Mesodermal cell (in vitro differentiated cells): ENCODE data around the gene RNF141.

ENCODE experiments used
- H3K27ac ChIP-seq: 2 replicates; pipeline ENCODE4 v1.7.0; 2013; ENCODE audit warnings: mild to moderate bottlenecking, low read depth, low read length, moderate library complexity; ENCODE audit not compliant: severe bottlenecking
- H3K36me3 ChIP-seq: 2 replicates; pipeline ENCODE4 v1.7.1; 2013; ENCODE audit warnings: mild to moderate bottlenecking, low read length, moderate library complexity; ENCODE audit not compliant: control insufficient read depth, insufficient read depth
- H3K4me1 ChIP-seq: one replicate; pipeline ENCODE4 v1.7.1; 2013; ENCODE audit warnings: mild to moderate bottlenecking, low read length; ENCODE audit not compliant: insufficient read depth, control insufficient read depth, poor library complexity, severe bottlenecking
- H3K4me3 ChIP-seq: 2 replicates; pipeline ENCODE4 v1.7.0; 2013; ENCODE audit warnings: low read length, control low read depth, mild to moderate bottlenecking; ENCODE audit not compliant: insufficient read depth, poor library complexity, severe bottlenecking; ENCODE audit errors: extremely low read depth
- H3K9me3 ChIP-seq: 2 replicates; pipeline ENCODE4 v1.7.1; 2013; ENCODE audit warnings: mild to moderate bottlenecking, low read length, moderate library complexity; ENCODE audit not compliant: control insufficient read depth
- WGBS, 2 experiments: methylation state at CpG; one replicate each; pipeline ENCODE4 v1.1.5; 2013; ENCODE audit warnings: missing lambda C conversion rate in 2 of 2; ENCODE audit not compliant: insufficient coverage in 2 of 2; 5-methylcytosine and 5-hydroxymethylcytosine counted together

RNF141 gene

GRCh38 chr11:10522921-10523320 is 18.1 kb downstream of the RNF141 start:
- H3K4me1 ChIP-seq, result peaks cover 6% of the 10 kb centered on the region
- peaks cover 55% of the 10 kb centered on the region for H3K36me3 ChIP-seq
- H3K27ac ChIP-seq, result no peak overlapping the region
- no peak overlapping the region for H3K4me3 ChIP-seq
- 97 to 100% methylated on average over 2 of the region's 2 CpGs for WGBS, 2 experiments
- no peaks in the 10 kb centered on the region for H3K9me3 ChIP-seq

- Histone ChIP-seq H3K9me3 (no peaks in the 10 kb centered on the region), H3K4me1 (peaks cover 3% of the 10 kb centered on the region), H3K4me3 (no peak overlapping the region), H3K27ac (no peak overlapping the region), H3K36me3 (peaks cover 49% of the 10 kb centered on the region)
- WGBS, 2 experiments, result no CpG with 5 or more reads among the region's 1 CpG
Measured at GRCh38 chr11:10522276-10522675, 18.7 kb downstream of the RNF141 start.

GRCh38 chr11:10520562-10520961 is 20.4 kb downstream of the RNF141 start:
- WGBS, 2 experiments, result 100% methylated on average over 1 of the region's 2 CpGs; no CpG with 5 or more reads in 1 of the 2 experiments
- no peak overlapping the region for H3K27ac ChIP-seq
- H3K4me1 ChIP-seq, result no peaks in the 10 kb centered on the region
- no peaks in the 10 kb centered on the region for H3K9me3 ChIP-seq
- no peak overlapping the region for H3K4me3 ChIP-seq
- H3K36me3 ChIP-seq, result peaks cover 38% of the 10 kb centered on the region

GRCh38 chr11:10519630-10520029 is 21.4 kb downstream of the RNF141 start:
- H3K4me3 ChIP-seq, result no peak overlapping the region
- no peaks in the 10 kb centered on the region for H3K4me1 ChIP-seq
- 90 to 100% methylated on average over 1 to 2 of the region's 2 CpGs for WGBS, 2 experiments
- peaks cover 31% of the 10 kb centered on the region for H3K36me3 ChIP-seq
- H3K9me3 ChIP-seq, result no peaks in the 10 kb centered on the region
- H3K27ac ChIP-seq, result no peak overlapping the region

- no peaks in the 10 kb centered on the region for H3K4me1 ChIP-seq
- H3K36me3 ChIP-seq, result peaks cover 23% of the 10 kb centered on the region
- WGBS, 2 experiments, result no CpG with 5 or more reads among the region's 2 CpGs
- no peak overlapping the region for H3K4me3 ChIP-seq
- no peak overlapping the region for H3K27ac ChIP-seq
- no peaks in the 10 kb centered on the region for H3K9me3 ChIP-seq
Measured at GRCh38 chr11:10518891-10519290, 22.1 kb downstream of the RNF141 start.

- Histone ChIP-seq H3K36me3 (peaks cover 18% of the 10 kb centered on the region), H3K4me1 (no peaks in the 10 kb centered on the region), H3K27ac (no peak overlapping the region), H3K4me3 (no peak overlapping the region), H3K9me3 (no peaks in the 10 kb centered on the region)
Measured at GRCh38 chr11:10518123-10518522, 22.9 kb downstream of the RNF141 start.

- Histone ChIP-seq H3K4me1 (peaks cover 2% of the 10 kb centered on the region), H3K4me3 (no peak overlapping the region), H3K9me3 (no peaks in the 10 kb centered on the region), H3K36me3 (peaks cover 9% of the 10 kb centered on the region), H3K27ac (no peak overlapping the region)
- no CpG with 5 or more reads among the region's 3 CpGs for WGBS, 2 experiments
Measured at GRCh38 chr11:10515418-10515817, 25.6 kb downstream of the RNF141 start.

GRCh38 chr11:10514709-10515108 is 26.3 kb downstream of the RNF141 start:
- peaks cover 2% of the 10 kb centered on the region for H3K4me1 ChIP-seq
- H3K27ac ChIP-seq, result no peak overlapping the region
- no peaks in the 10 kb centered on the region for H3K9me3 ChIP-seq
- WGBS, 2 experiments, result 83% methylated on average over 1 of the region's 2 CpGs; no CpG with 5 or more reads in 1 of the 2 experiments
- no peak overlapping the region for H3K4me3 ChIP-seq
- H3K36me3 ChIP-seq, result peaks cover 4% of the 10 kb centered on the region

GRCh38 chr11:10514202-10514601 is 26.8 kb downstream of the RNF141 start:
- WGBS, 2 experiments, result no CpG with 5 or more reads among the region's 2 CpGs
- Histone ChIP-seq H3K4me3 (no peak overlapping the region), H3K4me1 (peaks cover 2% of the 10 kb centered on the region)

GRCh38 chr11:10511181-10511621 is 29.8 kb downstream of the RNF141 start:
- Histone ChIP-seq H3K4me1 (peaks cover 2% of the 10 kb centered on the region), H3K9me3 (no peaks in the 10 kb centered on the region), H3K36me3 (peaks cover under 1% of the 10 kb centered on the region), H3K4me3 (no peak overlapping the region), H3K27ac (no peak overlapping the region)
- WGBS, 2 experiments, result 30 to 68% methylated on average over 3 to 5 of the region's 10 CpGs

More at GRCh38 chr11:10514202-10514601, 26.8 kb downstream of the RNF141 start:
- H3K27ac ChIP-seq, result no peak overlapping the region
- H3K36me3 ChIP-seq, result no peaks in the 10 kb centered on the region
- H3K9me3 ChIP-seq, result no peaks in the 10 kb centered on the region

GRCh38 chr11:10506008-10506370 is 35.0 kb downstream of the RNF141 start:
- Histone ChIP-seq H3K27ac (no peak overlapping the region), H3K4me1 (no peaks in the 10 kb centered on the region), H3K36me3 (peaks cover 11% of the 10 kb centered on the region), H3K4me3 (no peak overlapping the region), H3K9me3 (no peaks in the 10 kb centered on the region)
